Measurements from ENCODE around the gene STXBP3. TPM values are rescaled to one million over a fixed set of nuclear protein-coding genes. Genes with fewer than 3 reads are reported as not detected.

Gene STXBP3
- total RNA-seq, 4 donors from 2014 or later = 18.4 to 39.4 (median 24.3) TPM

DNA sequence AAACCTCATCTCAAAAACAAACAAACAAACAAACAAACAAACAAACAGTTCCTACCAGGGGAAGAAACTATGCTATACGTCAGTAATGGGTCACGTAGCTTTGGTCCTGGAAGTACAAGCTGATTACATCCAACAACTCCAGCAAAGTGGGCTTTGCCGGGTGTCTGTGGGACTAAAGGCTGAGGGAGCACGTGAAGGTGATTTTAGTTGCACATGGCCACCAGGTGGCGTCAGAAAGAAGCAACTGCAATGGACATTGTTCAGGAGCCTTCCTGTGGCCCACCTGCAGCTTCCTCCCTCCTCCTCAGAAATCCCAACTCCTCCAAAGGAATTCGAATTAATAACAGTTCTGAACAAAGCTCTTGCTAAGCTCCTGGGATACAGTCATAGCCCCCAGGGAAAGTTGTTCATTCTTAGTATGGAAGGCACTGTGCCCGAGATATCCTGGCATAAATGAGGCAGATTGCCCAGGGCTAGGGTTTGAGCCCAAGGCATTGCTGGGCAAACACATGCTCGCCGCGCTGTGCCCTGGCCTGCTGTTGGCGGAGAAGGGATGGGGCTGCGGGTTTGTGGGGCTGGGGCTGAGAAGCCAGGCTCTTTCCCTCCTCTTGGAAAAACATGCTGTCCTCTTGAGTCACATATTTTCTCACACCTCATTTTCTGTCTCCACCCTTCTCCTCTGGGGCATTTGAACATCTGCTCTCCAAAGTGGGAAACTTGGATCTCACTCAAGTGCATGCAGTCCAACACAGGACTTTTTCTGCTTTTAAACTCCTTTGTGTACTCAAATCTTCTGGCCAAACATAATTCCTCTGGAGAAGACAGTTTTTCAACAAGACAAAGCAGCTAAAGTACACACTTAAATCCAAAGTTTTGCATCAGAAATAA lies 81.8 kb downstream of the STXBP3 start:
- H3K27me3 ChIP-seq = no peaks in the 10 kb centered on the region
- H3K4me3 ChIP-seq = no peak overlapping the region
- no peaks in the 10 kb centered on the region for H3K9me3 ChIP-seq
- H3K4me1 ChIP-seq = peaks cover 27 to 32% of the 10 kb centered on the region in 2 donors
- H3K36me3 ChIP-seq = no peaks in the 10 kb centered on the region
- intact Hi-C loops (cut with DNase I; ENCODE audit: low total_unique reads) (loop anchor here (1.0 kb wide), 2 partner anchors 70 to 82 kb away; partner anchors contain the start of gene STXBP3), in situ Hi-C loops (cut with MboI; ENCODE audit: low sequenced_read_pairs in 4 of 4) (loop anchor here in 1 of 4 donors (5.0 kb wide), 1 partner anchor 64 kb away; no protein-coding TSS in a partner anchor)
- no peak for TF ChIP-seq POLR2A (IDR thresholded peaks at IDR 0.05)
- TF ChIP-seq, protein P1, sequence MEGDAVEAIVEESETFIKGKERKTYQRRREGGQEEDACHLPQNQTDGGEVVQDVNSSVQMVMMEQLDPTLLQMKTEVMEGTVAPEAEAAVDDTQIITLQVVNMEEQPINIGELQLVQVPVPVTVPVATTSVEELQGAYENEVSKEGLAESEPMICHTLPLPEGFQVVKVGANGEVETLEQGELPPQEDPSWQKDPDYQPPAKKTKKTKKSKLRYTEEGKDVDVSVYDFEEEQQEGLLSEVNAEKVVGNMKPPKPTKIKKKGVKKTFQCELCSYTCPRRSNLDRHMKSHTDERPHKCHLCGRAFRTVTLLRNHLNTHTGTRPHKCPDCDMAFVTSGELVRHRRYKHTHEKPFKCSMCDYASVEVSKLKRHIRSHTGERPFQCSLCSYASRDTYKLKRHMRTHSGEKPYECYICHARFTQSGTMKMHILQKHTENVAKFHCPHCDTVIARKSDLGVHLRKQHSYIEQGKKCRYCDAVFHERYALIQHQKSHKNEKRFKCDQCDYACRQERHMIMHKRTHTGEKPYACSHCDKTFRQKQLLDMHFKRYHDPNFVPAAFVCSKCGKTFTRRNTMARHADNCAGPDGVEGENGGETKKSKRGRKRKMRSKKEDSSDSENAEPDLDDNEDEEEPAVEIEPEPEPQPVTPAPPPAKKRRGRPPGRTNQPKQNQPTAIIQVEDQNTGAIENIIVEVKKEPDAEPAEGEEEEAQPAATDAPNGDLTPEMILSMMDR (IDR thresholded peaks at IDR 0.05 in 4 of 5, conservative IDR thresholded peaks at IDR 0.05 in 1 of 5) = peak; percentile 75 to 87 (median 79)
- ATAC-seq = peak; percentile 70 to 71
- peak; percentile 62 to 77 for DNase-seq
- H3K27ac ChIP-seq = peak overlapping the region; percentile 75 to 80 (median 76)

DNA sequence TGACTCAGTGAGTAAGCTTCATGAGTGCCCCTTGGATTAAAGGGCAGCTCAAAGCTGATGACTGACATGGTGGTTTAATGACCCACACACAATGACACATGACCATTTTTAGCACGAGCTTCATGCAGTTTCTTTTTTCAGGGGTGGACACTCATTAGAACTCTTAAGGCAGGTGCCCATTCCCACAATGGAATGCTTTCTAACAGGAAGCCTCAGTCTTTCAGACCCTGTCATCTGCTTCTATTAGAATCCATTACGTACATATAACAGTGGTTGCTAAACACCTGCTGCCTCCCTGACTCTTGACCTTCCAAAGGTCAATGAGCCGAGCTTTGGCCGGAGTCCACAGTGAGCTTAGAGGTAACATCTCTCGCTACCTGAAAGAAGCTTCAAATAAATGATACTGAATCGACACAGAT lies 83.0 kb downstream of the STXBP3 start:
- TF ChIP-seq, protein P1 (IDR thresholded peaks at IDR 0.05 in 4 of 5, conservative IDR thresholded peaks at IDR 0.05 in 1 of 5) = no peak
- TF ChIP-seq POLR2A (IDR thresholded peaks at IDR 0.05) = no peak
- Histone ChIP-seq H3K27ac (peak overlapping the region; percentile 75 to 80 (median 76)), H3K27me3 (no peaks in the 10 kb centered on the region), H3K36me3 (no peaks in the 10 kb centered on the region), H3K4me3 (no peak overlapping the region), H3K4me1 (peaks cover 27 to 32% of the 10 kb centered on the region in 2 donors), H3K9me3 (no peaks in the 10 kb centered on the region)
- intact Hi-C loops (cut with DNase I; ENCODE audit: low total_unique reads) (no loop called here), in situ Hi-C loops (cut with MboI; ENCODE audit: low sequenced_read_pairs in 4 of 4) (loop anchor here in 1 of 4 donors (5.0 kb wide), 1 partner anchor 63 kb away; no protein-coding TSS in a partner anchor)
- DNase-seq = no peak
- peak; percentile 30 to 41 for ATAC-seq

DNA sequence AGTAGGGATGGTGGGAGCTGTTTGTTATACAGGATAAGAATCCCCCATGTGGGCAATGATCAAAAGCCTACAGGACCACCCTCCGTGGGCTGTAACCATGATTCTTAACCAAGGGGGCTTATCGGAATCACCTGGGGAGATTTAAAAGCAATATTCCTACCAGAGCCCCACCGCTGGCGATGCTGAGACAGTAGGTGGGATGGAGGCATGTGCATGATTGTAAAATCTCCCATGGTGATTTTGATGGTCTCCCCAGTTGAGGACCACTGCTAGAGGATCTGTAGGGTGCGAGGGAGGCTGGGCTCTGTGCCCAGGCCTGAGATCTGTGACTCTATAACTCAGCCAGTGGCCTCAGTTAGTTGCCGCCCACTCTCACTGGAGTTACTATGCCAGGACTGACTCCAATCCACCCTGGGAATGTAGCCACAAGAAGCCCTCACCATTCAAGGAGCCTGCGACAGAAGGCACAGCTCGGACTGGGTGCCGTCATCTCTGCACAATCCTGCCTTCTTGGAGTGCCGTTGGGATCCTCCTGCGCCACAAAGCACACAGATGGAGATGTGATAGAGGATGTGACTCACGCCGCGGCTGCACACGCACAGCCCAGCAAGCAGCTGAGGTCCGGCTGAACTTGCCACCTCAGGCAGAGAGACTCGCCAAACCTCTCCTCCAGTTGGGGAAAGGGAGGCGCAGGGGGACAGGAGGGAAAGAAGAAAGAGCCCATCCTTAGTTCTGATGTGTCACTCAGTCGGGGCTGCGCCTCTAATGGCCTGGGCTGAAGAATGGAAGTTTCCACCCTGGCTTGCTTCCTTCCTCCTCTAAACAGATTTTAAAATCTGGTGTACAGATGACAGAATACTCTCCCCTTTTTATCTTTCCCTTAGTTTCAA lies 83.9 kb downstream of the STXBP3 start:
- H3K27ac ChIP-seq = peak overlapping the region; percentile 75 to 80 (median 76)
- H3K36me3 ChIP-seq = no peaks in the 10 kb centered on the region
- H3K4me1 ChIP-seq = peaks cover 27 to 32% of the 10 kb centered on the region in 2 donors
- DNase-seq (peak; percentile 64 to 83), ATAC-seq (peak; percentile 51 to 69)
- intact Hi-C loops (cut with DNase I; ENCODE audit: low total_unique reads) (loop anchor here (1.0 kb wide), 1 partner anchor 48 kb away; no protein-coding TSS in a partner anchor), in situ Hi-C loops (cut with MboI; ENCODE audit: low sequenced_read_pairs in 4 of 4) (loop anchor here in 3 of 4 donors (5.0 kb wide), 2 partner anchors 62 to 67 kb away; no protein-coding TSS in a partner anchor)
- H3K4me3 ChIP-seq = peak overlapping the region; percentile 8 to 27 (median 16)
- no peaks in the 10 kb centered on the region for H3K9me3 ChIP-seq
- peak; percentile 27 to 46 for TF ChIP-seq POLR2A (IDR thresholded peaks at IDR 0.05)
- TF ChIP-seq, protein P1 (IDR thresholded peaks at IDR 0.05 in 4 of 5, conservative IDR thresholded peaks at IDR 0.05 in 1 of 5) = no peak
- no peaks in the 10 kb centered on the region for H3K27me3 ChIP-seq

DNA sequence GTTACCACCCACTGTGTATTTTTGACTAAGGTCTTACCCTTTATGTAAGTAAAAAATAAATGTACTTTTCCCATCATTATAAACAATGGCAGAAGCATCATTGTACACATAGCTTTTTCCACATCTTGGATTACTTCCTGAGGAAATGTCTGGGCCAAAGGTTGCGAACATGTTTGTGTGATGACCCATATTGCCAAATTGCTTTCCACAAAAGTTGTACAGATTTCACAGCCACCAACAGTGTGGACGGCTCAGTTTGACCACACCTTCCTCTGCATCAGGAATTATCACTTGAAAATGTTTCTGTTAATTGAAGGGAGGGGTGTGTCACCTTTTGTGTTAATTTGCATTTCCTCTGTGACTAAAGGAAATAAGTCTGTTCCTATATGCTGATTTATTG lies 84.8 kb downstream of the STXBP3 start:
- Histone ChIP-seq H3K36me3 (no peaks in the 10 kb centered on the region), H3K27ac (peak overlapping the region; percentile 75 to 80 (median 76)), H3K4me3 (peak overlapping the region in 1 of 4 donors; percentile 8), H3K9me3 (no peaks in the 10 kb centered on the region), H3K27me3 (no peaks in the 10 kb centered on the region), H3K4me1 (peaks cover 27 to 32% of the 10 kb centered on the region in 2 donors)
- TF ChIP-seq POLR2A (IDR thresholded peaks at IDR 0.05) = no peak
- TF ChIP-seq, protein P1 (IDR thresholded peaks at IDR 0.05 in 4 of 5, conservative IDR thresholded peaks at IDR 0.05 in 1 of 5) = no peak
- DNase-seq (no peak), ATAC-seq (peak in 1 of 2 donors; percentile 29)
- in situ Hi-C loops (cut with MboI; ENCODE audit: low sequenced_read_pairs in 4 of 4) = loop anchor here in 3 of 4 donors (5.0 kb wide), 2 partner anchors 61 to 66 kb away; no protein-coding TSS in a partner anchor
- intact Hi-C loops (cut with DNase I; ENCODE audit: low total_unique reads) = loop anchor here (1.0 kb wide), 1 partner anchor 47 kb away; no protein-coding TSS in a partner anchor
